Colon (tissue), 2 donors: ENCODE data around the gene SERPINA1.
"Not testable (repeated sequence)": the region's sequence is repeated elsewhere in the genome, so short reads cannot be mapped to it uniquely, and the experiment has no call there.

ENCODE experiments used
- FAIRE-seq: peaks from 2 replicates; lab custom pipeline; 2012; peaks lifted over from hg19 to GRCh38; lab: Jason Lieb, UNC
- donor health status: control.
- donor health status: control.

SERPINA1 gene

DNA sequence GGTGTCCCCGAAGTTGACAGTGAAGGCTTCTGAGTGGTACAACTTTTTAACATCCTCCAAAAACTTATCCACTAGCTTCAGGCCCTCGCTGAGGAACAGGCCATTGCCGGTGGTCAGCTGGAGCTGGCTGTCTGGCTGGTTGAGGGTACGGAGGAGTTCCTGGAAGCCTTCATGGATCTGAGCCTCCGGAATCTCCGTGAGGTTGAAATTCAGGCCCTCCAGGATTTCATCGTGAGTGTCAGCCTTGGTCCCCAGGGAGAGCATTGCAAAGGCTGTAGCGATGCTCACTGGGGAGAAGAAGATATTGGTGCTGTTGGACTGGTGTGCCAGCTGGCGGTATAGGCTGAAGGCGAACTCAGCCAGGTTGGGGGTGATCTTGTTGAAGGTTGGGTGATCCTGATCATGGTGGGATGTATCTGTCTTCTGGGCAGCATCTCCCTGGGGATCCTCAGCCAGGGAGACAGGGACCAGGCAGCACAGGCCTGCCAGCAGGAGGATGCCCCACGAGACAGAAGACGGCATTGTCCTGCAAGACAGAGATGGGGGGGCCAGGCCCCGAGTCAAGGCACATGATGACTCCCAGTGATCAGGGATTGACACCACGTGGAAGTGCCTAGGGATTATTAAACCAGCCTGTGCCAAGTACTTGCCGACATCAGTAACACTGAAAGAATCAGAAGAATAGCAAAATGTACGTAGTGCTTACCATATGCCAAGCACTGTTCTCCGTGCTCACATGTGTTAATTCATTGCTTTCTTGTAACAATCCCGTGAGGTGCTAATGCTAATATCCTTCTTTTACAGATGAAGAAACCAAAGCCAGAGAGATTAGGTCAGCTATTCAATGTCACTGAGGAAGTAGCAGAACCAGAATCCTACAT, 5.4 kb downstream of the SERPINA1 start:
- no peak for FAIRE-seq

DNA sequence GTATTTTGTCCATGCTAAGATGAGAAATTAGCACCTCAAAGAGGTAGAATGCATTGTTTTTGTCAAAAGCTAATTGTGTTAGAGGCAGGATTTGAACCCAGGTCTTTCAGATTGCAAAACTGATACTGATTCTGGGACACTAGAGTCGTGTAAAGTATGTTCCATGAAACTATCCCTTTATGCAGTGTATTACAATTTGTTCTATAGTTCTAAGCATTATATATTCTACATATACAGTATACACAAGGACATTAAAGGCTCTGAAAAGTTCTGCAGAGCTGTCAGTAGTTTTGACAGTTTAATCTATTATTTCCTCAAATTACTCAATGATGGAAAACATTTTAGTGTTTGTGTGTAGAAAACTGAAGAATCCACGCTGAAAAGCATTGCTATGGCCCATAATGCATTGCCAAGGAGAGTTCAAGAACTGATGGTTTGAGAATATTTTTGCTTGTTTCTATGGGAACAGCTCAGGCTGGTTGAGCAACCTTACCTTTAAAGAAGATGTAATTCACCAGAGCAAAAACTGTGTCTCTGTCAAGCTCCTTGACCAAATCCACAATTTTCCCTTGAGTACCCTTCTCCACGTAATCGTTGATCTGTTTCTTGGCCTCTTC, 6.2 kb downstream of the SERPINA1 start:
- FAIRE-seq, result no peak

DNA sequence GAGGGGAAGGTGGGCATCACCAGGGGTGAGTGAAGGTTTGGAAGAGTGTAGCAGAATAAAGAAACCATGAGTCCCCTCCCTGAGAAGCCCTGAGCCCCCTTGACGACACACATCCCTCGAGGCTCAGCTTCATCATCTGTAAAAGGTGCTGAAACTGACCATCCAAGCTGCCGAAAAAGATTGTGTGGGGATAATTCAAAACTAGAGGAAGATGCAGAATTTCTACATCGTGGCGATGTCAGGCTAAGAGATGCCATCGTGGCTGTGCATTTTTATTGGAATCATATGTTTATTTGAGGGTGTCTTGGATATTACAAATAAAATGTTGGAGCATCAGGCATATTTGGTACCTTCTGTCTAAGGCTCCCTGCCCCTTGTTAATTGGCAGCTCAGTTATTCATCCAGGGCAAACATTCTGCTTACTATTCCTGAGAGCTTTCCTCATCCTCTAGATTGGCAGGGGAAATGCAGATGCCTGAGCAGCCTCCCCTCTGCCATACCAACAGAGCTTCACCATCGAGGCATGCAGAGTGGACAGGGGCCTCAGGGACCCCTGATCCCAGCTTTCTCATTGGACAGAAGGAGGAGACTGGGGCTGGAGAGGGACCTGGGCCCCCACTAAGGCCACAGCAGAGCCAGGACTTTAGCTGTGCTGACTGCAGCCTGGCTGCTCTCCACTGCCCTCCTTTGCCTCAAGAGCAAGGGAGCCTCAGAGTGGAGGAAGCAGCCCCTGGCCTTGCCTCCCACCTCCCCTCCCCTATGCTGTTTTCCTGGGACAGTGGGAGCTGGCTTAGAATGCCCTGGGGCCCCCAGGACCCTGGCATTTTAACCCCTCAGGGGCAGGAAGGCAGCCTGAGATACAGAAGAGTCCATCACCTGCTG, 7.0 kb downstream of the SERPINA1 start:
- FAIRE-seq, result no peak

DNA sequence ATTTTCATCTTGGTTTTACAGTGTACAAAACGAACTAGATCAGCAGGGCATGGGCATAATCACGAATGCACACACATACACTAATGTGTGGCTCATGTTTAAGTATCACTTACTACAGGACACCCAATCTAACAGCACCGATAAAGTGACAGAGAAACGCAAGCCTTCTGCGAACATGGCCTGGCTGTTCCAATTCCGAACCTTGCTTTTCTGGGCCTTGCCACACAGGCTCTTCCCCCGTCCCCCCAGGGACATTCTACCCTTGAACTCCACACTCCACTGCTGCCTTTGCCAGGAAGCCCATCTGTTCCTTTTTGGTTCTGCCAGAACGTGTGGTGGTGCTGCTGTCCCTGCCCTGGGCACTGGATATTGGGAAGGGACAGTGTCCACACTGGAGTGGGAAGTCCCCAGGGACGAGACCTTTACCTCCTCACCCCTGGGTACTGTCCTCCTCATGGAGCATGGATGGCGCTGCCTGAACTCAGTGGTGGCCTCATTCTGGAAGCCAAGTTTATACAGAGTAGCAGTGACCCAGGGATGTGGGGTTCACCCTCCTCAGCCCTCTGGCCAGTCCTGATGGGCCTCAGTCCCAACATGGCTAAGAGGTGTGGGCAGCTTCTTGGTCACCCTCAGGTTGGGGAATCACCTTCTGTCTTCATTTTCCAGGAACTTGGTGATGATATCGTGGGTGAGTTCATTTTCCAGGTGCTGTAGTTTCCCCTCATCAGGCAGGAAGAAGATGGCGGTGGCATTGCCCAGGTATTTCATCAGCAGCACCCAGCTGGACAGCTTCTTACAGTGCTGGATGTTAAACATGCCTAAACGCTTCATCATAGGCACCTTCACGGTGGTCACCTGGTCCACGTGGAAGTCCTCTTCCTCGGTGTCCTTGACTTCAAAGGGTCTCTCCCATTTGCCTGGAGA, 7.9 kb downstream of the SERPINA1 start:
- FAIRE-seq, result no peak

DNA sequence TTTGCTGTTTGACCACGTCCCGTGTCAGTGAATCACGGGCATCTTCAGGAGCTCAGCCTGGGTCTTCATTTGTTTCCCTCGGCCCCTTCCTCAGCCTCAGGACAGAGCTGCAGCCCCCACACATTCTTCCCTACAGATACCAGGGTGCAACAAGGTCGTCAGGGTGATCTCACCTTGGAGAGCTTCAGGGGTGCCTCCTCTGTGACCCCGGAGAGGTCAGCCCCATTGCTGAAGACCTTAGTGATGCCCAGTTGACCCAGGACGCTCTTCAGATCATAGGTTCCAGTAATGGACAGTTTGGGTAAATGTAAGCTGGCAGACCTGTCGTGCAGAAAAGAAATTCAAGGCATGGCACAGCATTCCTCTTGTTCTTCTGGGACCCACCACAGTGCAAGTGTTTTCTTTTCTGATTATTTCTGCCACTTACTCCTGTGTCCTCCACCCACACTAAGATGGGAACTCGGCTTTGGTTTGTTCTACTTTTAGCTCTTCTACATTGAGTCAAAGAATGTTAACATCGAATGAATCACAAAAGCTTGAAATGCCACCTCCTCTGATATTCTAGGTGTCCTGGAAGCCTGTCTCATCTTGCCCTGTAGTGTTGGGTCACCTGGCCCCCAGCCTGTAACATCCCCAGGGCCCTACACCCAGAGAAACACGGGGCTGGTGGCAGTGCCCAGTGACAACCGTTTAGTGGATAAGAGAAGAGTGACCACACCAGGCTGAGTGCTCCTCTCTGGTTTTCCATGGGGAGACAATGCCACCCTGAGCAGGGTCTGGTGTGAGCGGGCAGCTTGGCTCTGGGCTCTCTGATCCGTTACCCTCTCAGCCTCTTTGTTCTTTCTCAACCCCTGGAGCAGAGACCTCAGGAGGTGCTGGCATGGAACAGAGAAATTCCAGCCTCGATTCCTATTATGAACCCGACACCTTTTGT, 8.8 kb downstream of the SERPINA1 start:
- no peak for FAIRE-seq

DNA sequence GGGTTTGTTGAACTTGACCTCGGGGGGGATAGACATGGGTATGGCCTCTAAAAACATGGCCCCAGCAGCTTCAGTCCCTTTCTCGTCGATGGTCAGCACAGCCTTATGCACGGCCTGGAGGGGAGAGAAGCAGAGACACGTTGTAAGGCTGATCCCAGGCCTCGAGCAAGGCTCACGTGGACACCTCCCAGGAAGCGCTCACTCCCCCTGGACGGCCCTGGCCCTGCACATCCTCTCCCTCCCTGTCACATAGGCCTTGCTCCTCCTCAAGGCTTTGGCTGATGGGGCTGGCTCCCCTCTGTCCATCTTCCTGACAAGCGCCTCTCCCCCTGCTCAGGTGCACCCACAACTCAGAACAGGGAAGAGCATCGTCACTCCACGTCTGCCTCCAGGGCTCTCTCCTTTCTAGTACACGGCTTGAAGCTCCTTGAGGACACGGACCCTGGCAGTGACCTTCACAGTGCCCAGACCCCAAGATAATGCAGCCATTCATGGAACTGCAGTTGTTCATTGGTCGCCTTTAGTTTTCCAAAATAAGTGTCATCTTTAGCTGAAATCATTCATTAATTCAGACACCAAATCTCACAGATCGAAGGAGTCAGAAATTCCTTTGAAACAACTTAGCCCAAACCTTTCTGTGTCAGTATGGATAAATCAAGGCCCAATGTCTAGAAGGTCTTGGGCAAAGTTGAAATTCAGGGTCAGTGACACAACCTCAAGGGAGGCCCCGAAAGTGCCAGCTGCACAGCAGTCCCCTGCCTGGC, 9.7 kb downstream of the SERPINA1 start:
- FAIRE-seq, result no peak

DNA sequence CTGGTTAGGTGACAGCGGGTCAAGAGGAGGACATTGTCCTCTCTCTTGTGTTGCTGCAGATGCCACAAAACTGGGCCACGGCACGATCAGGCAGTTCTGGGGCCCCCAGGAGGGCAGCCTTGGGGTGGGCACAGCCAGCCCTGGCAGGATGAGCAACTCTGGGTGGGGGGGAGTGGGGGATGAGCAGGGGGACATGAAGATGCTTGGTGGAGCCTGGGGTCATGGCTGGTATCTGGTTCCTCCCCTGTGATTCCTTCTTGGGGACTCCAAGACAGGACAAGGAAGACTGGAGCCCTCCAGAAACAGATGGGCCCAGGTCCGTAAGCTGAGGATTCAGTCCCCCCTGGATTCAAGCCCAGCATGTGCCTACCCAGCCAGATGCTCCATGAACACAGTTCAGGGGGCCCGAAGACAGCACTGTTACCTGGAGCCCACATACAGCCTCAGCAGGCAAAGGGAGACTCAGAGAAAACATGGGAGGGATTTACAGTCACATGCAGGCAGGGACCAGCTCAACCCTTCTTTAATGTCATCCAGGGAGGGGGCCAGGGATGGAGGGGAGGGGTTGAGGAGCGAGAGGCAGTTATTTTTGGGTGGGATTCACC, 10.4 kb downstream of the SERPINA1 start:
- no peak for FAIRE-seq

DNA sequence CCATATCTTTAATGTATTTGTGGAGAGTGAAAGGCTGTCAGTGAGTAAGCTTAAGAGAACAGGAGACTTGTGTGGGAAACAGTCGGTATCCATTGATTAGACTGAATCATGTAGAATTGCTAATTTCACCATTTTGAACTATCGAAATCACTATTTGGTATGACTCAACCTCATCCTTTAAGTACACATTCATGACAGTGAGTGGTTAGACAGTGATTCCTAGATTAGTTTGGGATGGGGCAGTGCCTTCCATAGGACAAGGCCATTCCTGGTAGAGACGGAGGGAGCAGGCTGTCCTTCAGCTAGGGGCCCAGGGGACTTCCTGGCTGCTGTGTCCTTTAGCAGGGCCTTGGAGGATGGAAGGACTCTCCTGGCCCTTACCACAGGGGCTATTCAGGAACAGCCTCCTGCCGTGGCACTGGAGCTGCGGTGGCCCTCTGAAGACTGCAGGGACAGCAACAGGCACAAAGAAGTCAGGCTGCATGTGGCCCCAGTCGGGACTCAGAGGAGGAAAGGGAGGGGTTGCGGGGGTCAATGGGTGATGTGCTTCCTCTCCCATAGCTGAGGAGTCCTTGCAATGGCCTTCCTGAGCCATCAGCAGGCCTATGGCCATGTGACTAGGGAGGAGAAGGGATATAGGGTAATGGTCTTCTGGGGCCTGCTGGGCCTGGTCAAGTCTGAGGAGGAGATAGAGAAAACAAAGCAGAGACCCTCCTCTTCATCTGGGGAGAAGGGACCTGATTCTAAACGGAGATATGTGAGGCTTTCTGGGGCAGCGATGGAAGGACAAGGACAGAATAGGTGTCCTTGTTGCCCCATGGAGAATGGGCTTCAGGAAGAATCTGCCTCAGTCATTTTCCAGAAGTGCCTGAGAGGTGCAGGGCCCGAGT, 11.2 kb downstream of the SERPINA1 start:
- no peak for FAIRE-seq

DNA sequence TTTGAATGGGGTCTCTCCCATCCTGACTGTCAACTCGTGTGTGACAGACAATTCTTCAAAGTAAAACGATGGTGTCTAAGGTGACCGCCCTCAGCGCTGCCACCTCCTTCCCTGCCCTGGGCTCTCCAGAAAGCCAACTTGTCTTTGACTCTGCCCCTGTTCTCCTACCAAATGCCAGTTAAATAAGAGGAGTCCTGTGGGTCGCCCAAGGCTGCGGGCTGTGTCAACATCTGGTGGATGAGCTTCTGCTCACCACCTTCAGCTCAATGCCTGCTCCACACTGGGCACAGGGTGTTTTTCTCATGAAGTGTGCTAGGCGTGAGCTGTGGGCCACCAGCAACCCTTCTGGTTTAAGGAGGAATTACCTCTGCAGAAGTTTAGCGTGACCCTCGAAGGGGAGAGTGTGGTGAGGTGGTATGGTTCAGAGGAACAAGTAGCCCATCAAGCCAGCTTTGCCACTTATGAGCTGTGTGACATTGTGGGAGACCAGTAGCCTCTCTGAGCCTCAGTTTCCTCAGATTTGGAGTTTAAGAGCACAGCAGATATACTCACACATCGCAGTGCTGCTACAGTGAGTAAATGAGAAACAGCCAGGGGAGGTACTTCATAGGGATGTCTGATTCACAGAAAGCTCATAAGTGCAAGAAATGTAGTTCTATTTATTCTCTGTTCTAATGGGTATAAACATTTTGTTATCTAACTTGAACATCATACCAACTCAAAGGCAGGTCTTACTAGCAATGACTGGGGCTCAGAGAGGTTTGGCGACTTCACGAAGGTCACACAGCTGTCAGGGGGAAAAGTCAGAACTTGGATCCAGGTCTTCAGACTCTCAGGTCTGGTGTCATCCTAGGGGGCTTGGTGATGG, 12.1 kb downstream of the SERPINA1 start:
- FAIRE-seq, result no peak

DNA sequence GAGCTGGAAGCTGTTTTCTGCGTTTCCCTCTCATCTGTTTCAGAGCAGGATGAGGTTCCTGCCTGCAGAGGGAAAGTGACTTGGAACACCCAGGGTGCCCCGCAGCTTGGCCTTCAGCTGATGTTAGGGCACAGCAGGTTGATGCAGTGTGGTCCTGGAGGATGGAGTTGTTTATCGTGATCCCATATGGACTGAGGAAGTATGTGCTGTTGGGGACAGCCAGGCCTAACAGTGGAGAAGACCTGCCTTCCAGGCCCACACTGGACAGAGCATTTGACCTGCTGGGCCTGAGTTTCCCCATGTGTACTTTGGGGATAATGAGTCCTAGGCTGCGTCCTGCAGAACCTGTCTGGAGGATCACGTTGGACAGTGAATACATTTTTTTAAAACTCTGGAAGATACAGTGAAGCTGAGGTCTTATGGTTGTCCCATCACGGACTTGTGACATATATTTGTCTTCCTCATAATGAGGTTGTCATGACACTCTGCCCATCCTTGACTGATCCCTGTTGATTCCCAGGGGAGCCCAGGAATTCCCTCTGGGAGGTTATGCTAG, 12.8 kb downstream of the SERPINA1 start:
- no peak for FAIRE-seq

DNA sequence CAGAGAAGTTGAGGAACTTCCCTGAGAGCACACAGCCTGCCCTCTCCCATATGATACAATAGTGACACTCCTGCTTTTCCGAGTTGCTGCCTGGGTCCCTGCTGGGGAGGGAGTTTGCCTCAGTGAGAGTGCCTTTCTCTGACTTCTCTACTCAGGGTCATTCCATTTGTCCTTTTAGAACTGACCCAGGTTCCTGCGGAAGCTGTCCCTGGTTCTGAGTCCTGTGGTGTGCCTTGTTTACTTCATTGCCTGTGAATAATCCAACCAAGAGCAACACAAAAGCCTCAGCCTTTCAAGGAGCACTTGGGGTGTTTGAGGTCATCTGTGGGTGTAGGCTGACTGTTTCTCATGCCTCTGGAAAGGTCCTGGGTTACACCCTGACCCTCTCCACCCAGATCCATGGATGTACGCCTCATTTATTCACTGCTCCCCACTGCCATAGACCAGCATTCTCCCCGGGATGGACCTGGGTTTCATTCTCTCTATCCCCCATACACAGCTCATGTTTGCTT, 13.6 kb downstream of the SERPINA1 start:
- FAIRE-seq, result no peak

DNA sequence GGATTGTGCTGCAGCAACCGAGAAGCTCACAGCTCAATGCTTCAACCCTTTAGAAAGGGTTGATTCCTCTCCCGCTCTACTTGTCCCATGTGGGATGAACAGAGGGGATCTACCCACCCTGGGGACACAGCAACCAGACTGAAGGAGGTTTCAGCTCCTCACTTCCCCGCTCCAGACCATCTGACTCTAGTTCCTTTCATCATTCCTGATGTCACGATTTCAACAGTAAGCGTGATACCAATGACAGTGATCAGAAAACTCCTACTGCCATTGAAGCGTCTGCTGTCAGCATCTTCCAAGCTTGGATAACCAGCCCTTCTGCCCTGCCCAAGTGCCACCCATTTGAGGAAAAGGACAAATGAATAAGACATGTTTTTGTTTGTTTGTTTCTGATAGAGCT, 14.3 kb downstream of the SERPINA1 start:
- FAIRE-seq, result no peak

DNA sequence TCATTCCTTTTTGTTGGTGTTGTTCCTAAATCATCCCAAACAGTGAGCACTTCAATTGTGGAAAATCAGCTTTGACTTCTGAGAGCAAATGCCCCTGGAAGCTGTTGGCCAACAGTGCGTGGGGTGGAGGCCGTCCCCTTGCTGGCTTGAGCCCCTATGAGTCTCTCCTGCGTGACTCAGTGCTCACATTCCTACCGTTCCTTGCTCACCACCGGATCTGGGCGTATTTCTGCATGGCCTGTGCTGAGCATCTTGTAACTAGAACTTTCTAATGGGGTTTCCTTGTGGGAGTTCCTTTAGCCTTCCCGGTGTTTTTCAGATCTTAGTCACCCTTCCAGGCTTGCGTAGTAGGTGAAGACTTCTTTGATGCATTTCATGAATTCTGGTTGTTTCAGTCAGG, 14.7 kb downstream of the SERPINA1 start:
- no peak for FAIRE-seq

DNA sequence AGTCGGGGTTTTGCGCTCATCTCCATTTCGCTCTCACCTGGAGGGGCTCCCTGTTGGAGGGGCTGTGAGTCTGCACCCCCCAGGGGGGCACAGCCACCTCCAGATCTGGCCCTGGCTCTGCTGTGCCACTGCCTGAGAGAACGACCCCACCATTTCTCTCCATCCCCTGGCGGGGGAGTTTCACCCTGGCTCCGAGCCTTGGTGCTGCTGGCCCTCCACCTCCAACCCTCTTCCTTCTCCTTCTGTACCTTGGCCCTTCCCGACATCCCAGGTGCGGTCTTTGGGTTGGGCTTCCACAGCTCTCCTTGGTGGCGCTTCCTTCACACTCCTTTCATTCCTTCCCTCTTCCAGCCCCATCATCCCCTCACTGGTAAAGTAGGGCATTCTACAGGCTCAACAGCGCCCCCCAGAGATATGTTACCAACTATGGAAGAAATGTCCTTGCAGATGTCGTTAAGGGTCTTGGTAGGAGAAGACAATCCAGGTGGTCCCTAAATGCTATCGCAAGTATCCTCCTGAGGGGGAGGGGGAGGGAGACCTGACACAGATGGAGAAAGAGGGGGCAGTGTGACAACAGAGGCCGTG, 16.3 kb downstream of the SERPINA1 start:
- no peak for FAIRE-seq

DNA sequence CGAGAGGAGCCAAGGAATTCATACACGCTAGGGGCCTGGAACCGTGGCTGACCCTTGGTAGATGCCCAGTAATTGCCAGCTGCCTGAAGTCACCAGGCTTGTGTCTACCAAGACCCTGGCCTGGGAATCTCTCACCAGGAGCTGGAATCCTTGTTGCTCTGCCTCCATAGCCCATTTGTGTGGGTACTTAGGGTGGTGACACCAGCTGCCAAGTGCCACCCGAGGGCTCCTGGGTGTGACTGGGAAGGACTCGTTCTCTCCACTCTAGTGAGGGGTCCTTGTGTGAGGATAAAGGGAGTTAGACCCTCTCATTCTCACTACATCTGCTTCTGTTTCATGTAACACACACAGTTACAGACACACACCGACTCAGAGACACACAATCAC, 17.9 kb downstream of the SERPINA1 start:
- FAIRE-seq, result no peak

DNA sequence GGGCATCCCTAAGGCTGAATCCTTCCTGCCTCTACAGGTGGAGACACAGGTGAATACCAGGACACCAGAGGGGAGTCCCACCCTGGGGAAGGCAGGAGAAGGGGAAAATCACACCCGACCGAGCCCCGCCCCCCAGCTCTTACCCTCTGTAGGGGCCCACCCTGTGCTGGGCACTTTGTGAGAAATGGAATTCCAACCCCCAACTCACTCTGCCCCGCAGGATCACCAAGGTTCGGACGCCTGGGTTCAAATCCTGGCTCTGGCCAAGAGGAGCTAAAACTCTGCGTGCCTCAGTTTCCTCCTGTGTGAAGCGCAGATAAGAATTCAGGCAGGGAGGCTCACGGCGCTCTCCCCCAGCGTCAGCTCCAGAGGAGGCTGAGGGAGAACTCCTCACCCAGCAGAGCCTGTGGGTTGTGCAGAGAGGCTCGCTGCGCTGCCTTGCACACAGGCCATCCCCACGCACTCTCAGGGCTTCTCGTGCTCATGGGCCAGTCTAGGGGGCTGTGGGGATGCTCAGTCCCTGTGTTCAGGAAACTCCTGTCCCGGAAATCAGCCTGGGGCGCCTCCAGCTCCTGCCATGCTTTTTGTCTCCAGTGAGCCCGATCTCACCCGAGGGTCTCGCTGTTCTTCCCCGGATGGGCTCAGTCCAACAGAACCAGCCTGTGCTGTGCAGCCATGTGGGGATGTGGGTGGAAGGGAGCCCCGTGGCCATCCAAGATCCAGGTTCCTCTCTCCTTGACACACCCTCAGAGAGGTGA, 18.5 kb downstream of the SERPINA1 start:
- FAIRE-seq, result not testable (repeated sequence)
